HepG2 (cell line): Measurements from ENCODE around the gene GPR158. TPM values are rescaled to one million over a fixed set of nuclear protein-coding genes. Genes with fewer than 3 reads are reported as not detected.

Source experiments
- ATAC-seq: fragments of 200-7000 bp; cut with Tn5 transposase; 3 replicates; pipeline ENCODE4 v1.9.1; 2020; ENCODE audit warnings: mild to moderate bottlenecking, moderate library complexity
- BruUV-seq: library from RNA; stranded (reverse); fragments of 400-500 nt; replicated peaks from 2 replicates; lab custom pipeline; 2021; lab: Mats Ljungman, UMichigan
- CTCF ChIA-PET: fragments of 300-600 bp; formaldehyde crosslinking; extraction: SDS; loops from one replicate; lab custom pipeline; 2021; ENCODE audit warnings: low total read pairs, inconsistent platforms, low intra/inter-chr PET ratio; lab: Yijun Ruan, JAX
- POLR2A ChIA-PET: fragments of 350-600 bp; sonication (Branson Sonifier 250); formaldehyde crosslinking; loops from one replicate; lab custom pipeline; 2020; ENCODE audit warnings: antibody characterized with exemption, inconsistent platforms; lab: Yijun Ruan, JAX
- DNase-seq: peaks from one replicate; pipeline ENCODE4 v3.0.0-alpha.2; 2015; ENCODE audit warnings: low spot score
- FAIRE-seq: peaks from 3 replicates; lab custom pipeline; 2011; peaks lifted over from hg19 to GRCh38; lab: Jason Lieb, UNC
- H2AFZ ChIP-seq: one replicate; pipeline ENCODE4 v1.6.1; 2011; ENCODE audit warnings: low read length, inconsistent platforms
- H3K27ac ChIP-seq: fragments of 300-600 bp; 3 replicates; pipeline ENCODE4 v1.8.0; 2011; ENCODE audit warnings: mixed run types, mild to moderate bottlenecking, mixed read lengths, low read length, inconsistent platforms; ENCODE audit not compliant: insufficient read depth; ENCODE audit errors: extremely low read length
- H3K27me3 ChIP-seq, 2 experiments: fragments of 200-600 bp in 1 of 2; 2 replicates in 1 of 2; 3 replicates in 1 of 2; pipeline versions ENCODE4 v1.6.0 to v1.8.0; 2011; ENCODE audit warnings: low read length in 2 of 2, mild to moderate bottlenecking in 2 of 2, moderate library complexity in 2 of 2, inconsistent platforms in 1 of 2; ENCODE audit not compliant: insufficient read depth in 2 of 2, control insufficient read depth in 1 of 2
- H3K36me3 ChIP-seq, 2 experiments: fragments of 200-600 bp in 1 of 2; replicated peaks in 1 of 2; 2 replicates in 1 of 2; 3 replicates in 1 of 2; pipeline versions ENCODE4 v1.5.1 to v1.8.0; 2011; ENCODE audit warnings: low read length in 2 of 2, inconsistent platforms in 1 of 2; ENCODE audit not compliant: insufficient read depth in 2 of 2, control insufficient read depth in 1 of 2
- H3K4me1 ChIP-seq: 2 replicates; pipeline ENCODE4 v1.5.1; 2012; ENCODE audit warnings: low read length, inconsistent platforms; ENCODE audit not compliant: insufficient read depth
- H3K4me2 ChIP-seq: 2 replicates; pipeline ENCODE4 v1.6.0; 2011; ENCODE audit warnings: low read depth, low read length, inconsistent platforms
- H3K4me3 ChIP-seq, 3 experiments: fragments of 200-600 bp in 1 of 3; sonication (generic), shearing (Covaris generic) in 1 of 3; replicated peaks in 1 of 3; 2 replicates each; pipeline ENCODE4 v1.5.1; 2011 to 2016; ENCODE audit warnings: low read length in 3 of 3, inconsistent platforms in 2 of 3, low read depth in 2 of 3, mild to moderate bottlenecking in 2 of 3, control low read depth in 1 of 3, mixed read lengths in 1 of 3; ENCODE audit not compliant: insufficient read depth in 1 of 3
- H3K79me2 ChIP-seq: one replicate; pipeline ENCODE4 v1.6.1; 2011; ENCODE audit warnings: low read length, inconsistent platforms; ENCODE audit not compliant: insufficient read depth
- H3K9ac ChIP-seq: 2 replicates; pipeline ENCODE4 v1.6.0; 2011; ENCODE audit warnings: mild to moderate bottlenecking, low read depth, low read length, inconsistent platforms; ENCODE audit not compliant: insufficient read depth
- H3K9me3 ChIP-seq: 2 replicates; pipeline ENCODE4 v1.5.1; 2012; ENCODE audit warnings: mild to moderate bottlenecking, low read length
- H4K20me1 ChIP-seq: 2 replicates; pipeline ENCODE4 v1.6.0; 2011; ENCODE audit warnings: inconsistent platforms, mild to moderate bottlenecking, low read length, moderate library complexity; ENCODE audit not compliant: insufficient read depth
- NCOA1 ChIP-seq: sonication (generic); formaldehyde crosslinking; IDR thresholded peaks from 2 replicates; pipeline ENCODE4 v1.9.0; 2021; ENCODE audit warnings: missing genetic modification reagents
- PAWR ChIP-seq: sonication (generic); formaldehyde crosslinking; IDR thresholded peaks from 2 replicates; pipeline ENCODE4 v1.4.0; 2020; ENCODE audit warnings: missing genetic modification reagents, mild to moderate bottlenecking, borderline replicate concordance
- POGK ChIP-seq: sonication (generic); formaldehyde crosslinking; conservative IDR thresholded peaks from 2 replicates; pipeline ENCODE4 v1.8.0; 2022; ENCODE audit warnings: mild to moderate bottlenecking, moderate library complexity, missing genetic modification reagents
- ZNF143 ChIP-seq: sonication (generic); formaldehyde crosslinking; IDR thresholded peaks from 2 replicates; pipeline ENCODE4 v1.4.0; 2020; ENCODE audit warnings: missing genetic modification reagents
- ZNF33A ChIP-seq: sonication (generic); formaldehyde crosslinking; IDR thresholded peaks from 2 replicates; pipeline ENCODE4 v1.5.1; 2020; ENCODE audit warnings: missing genetic modification reagents, mild to moderate bottlenecking, moderate library complexity, borderline replicate concordance
- ZNF343 ChIP-seq: sonication (generic); formaldehyde crosslinking; IDR thresholded peaks from 2 replicates; pipeline ENCODE4 v1.4.0; 2020; ENCODE audit warnings: mild to moderate bottlenecking, missing genetic modification reagents
- ZNF572 ChIP-seq: sonication (generic); formaldehyde crosslinking; IDR thresholded peaks from 2 replicates; pipeline ENCODE4 v1.5.1; 2020; ENCODE audit warnings: mild to moderate bottlenecking, missing genetic modification reagents
- ZNF839 ChIP-seq: sonication (generic); formaldehyde crosslinking; IDR thresholded peaks from 2 replicates; pipeline ENCODE4 v1.4.0; 2020; ENCODE audit warnings: missing genetic modification reagents, mild to moderate bottlenecking, borderline replicate concordance
- ZSCAN31 ChIP-seq: sonication (generic); formaldehyde crosslinking; IDR thresholded peaks from 2 replicates; pipeline ENCODE4 v1.5.0; 2020; ENCODE audit warnings: low read depth, mild to moderate bottlenecking, missing genetic modification reagents
- WGBS: methylation state at CpG from one replicate; pipeline ENCODE4 v1.1.6; 2017; ENCODE audit warnings: low lambda C conversion rate; 5-methylcytosine and 5-hydroxymethylcytosine counted together
- in situ Hi-C: cut with HindIII; loops from 2 replicates; pipeline ENCODE4 v1.10.0; 2017; ENCODE audit warnings: low pct_unique_long_range_greater_than_20kb; ENCODE audit not compliant: extremely low pct_ligation_motif_present
- intact Hi-C: fragments of 100-400 bp; cut with micrococcal nuclease; formaldehyde crosslinking; loops from one replicate; pipeline ENCODE4 v1.10.0; 2022; ENCODE audit not compliant: unreplicated experiment
- polyA plus RNA-seq, 8 experiments: library from polyadenylated mRNA; depleted of rRNA in 3 of 8; stranded (reverse) in 7 of 8; unstranded in 1 of 8; fragments of >200 nt; fragmentation: Illumina TruSeq in 4 of 8; extraction: Trizol in 4 of 8; gene quantifications; 2 replicates each; pipeline versions ENCODE4 v1.2.1 to v1.2.3, GENCODE V29; 2011 to 2016; ENCODE audit warnings: low read depth in 4 of 8, missing spikeins in 1 of 8, mixed read lengths in 1 of 8; ENCODE audit not compliant: insufficient read depth in 1 of 8
- total RNA-seq, 5 experiments: library from RNA; depleted of rRNA; stranded (reverse); fragments of >200 nt; fragmentation: Illumina TruSeq; extraction: Trizol; gene quantifications; 2 replicates each; pipeline ENCODE4 v1.2.3, GENCODE V29; 2016; ENCODE audit warnings: low read depth in 1 of 5
- TF ChIP-seq, protein P1 (sequence below): sonication (generic); formaldehyde crosslinking; IDR thresholded peaks from 2 replicates; pipeline ENCODE4 v1.4.0; 2020; ENCODE audit warnings: low read depth, missing genetic modification reagents

Gene GPR158
- total and polyA plus RNA-seq, 2 of the 13 experiments (the other 11 are each of a cell fraction or from before 2014, with no cell fraction given) = not detected

GRCh38 chr10:25582961-25583360, 408.2 kb downstream of the GPR158 start (continued):
- TF ChIP-seq, protein P1, sequence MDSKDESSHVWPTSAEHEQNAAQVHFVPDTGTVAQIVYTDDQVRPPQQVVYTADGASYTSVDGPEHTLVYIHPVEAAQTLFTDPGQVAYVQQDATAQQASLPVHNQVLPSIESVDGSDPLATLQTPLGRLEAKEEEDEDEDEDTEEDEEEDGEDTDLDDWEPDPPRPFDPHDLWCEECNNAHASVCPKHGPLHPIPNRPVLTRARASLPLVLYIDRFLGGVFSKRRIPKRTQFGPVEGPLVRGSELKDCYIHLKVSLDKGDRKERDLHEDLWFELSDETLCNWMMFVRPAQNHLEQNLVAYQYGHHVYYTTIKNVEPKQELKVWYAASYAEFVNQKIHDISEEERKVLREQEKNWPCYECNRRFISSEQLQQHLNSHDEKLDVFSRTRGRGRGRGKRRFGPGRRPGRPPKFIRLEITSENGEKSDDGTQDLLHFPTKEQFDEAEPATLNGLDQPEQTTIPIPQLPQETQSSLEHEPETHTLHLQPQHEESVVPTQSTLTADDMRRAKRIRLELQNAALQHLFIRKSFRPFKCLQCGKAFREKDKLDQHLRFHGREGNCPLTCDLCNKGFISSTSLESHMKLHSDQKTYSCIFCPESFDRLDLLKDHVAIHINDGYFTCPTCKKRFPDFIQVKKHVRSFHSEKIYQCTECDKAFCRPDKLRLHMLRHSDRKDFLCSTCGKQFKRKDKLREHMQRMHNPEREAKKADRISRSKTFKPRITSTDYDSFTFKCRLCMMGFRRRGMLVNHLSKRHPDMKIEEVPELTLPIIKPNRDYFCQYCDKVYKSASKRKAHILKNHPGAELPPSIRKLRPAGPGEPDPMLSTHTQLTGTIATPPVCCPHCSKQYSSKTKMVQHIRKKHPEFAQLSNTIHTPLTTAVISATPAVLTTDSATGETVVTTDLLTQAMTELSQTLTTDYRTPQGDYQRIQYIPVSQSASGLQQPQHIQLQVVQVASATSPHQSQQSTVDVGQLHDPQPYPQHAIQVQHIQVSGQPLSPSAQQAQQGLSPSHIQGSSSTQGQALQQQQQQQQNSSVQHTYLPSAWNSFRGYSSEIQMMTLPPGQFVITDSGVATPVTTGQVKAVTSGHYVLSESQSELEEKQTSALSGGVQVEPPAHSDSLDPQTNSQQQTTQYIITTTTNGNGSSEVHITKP (CRISPR knock-in tag) = no peak
- TF ChIP-seq PAWR (CRISPR knock-in tag) (no peak), NCOA1 (CRISPR knock-in tag) (no peak), POGK (CRISPR knock-in tag) (no peak)
- TF ChIP-seq, all 625 proteins: peak for 0

GRCh38 chr10:25600651-25601050, 425.9 kb downstream of the GPR158 start:
- Histone ChIP-seq H3K79me2 (no peaks in the 10 kb centered on the region), H3K4me2 (no peak overlapping the region), H3K4me1 (no peaks in the 10 kb centered on the region), H3K27me3 (no peaks in the 10 kb centered on the region)
- in situ Hi-C loops (no loop called here), intact Hi-C loops (no loop called here)
- no peak for FAIRE-seq
- 3% methylated on average over 4 of the region's 4 CpGs for WGBS
- DNase-seq = no peak
- no peak for ATAC-seq
- TF ChIP-seq ZSCAN31 (no peak), ZNF343 (CRISPR knock-in tag) (no peak), ZNF33A (CRISPR knock-in tag) (no peak), ZNF572 (no peak), ZNF143 (CRISPR knock-in tag) (no peak), ZNF839 (CRISPR knock-in tag) (no peak)
- TF ChIP-seq, all 625 proteins: peak for 0
- H2AFZ ChIP-seq = no peak overlapping the region
- ChIA-PET POLR2A (no interaction called here), CTCF (no interaction called here)
- no peak overlapping the region for H3K27ac ChIP-seq
- no peaks in the 10 kb centered on the region for H3K9me3 ChIP-seq
- BruUV-seq = no TSS peak
- H3K4me3 ChIP-seq = no peak overlapping the region
- no peak overlapping the region for H3K9ac ChIP-seq
- no peaks in the 10 kb centered on the region for H3K36me3 ChIP-seq
- H4K20me1 ChIP-seq = no peaks in the 10 kb centered on the region
